H9 (cell line): Measurements from ENCODE around the gene ECHDC1. TPM values are rescaled to one million over a fixed set of nuclear protein-coding genes. Genes with fewer than 3 reads are reported as not detected.

ENCODE experiments used
- DNase-seq: peaks from one replicate; pipeline ENCODE4 v3.0.0-alpha.2; 2017
- H2AFZ ChIP-seq: one replicate; pipeline ENCODE4 v1.6.1; 2013; ENCODE audit warnings: mild to moderate bottlenecking, low read length, control low read depth, moderate library complexity
- H2AK5ac ChIP-seq: 2 replicates; pipeline ENCODE4 v1.6.1; 2013; ENCODE audit warnings: low read length, control low read depth, mixed read lengths; ENCODE audit not compliant: insufficient read length
- H2BK120ac ChIP-seq: one replicate; pipeline ENCODE4 v1.6.1; 2013; ENCODE audit warnings: low read depth, mild to moderate bottlenecking, low read length, control low read depth, inconsistent platforms; ENCODE audit not compliant: poor library complexity, severe bottlenecking
- H2BK12ac ChIP-seq: 2 replicates; pipeline ENCODE4 v1.6.1; 2013; ENCODE audit warnings: low read length, control low read depth, mixed read lengths, low read depth; ENCODE audit not compliant: insufficient read length
- H2BK15ac ChIP-seq: 2 replicates; pipeline ENCODE4 v1.6.1; 2013; ENCODE audit warnings: low read depth, low read length, control low read depth
- H2BK20ac ChIP-seq: one replicate; pipeline ENCODE4 v1.6.1; 2013; ENCODE audit warnings: low read depth, mild to moderate bottlenecking, low read length, control low read depth, inconsistent platforms; ENCODE audit not compliant: poor library complexity, severe bottlenecking
- H2BK5ac ChIP-seq: 2 replicates; pipeline ENCODE4 v1.6.1; 2013; ENCODE audit warnings: low read length, control low read depth, mixed read lengths; ENCODE audit not compliant: insufficient read length
- H3K14ac ChIP-seq: 2 replicates; pipeline ENCODE4 v1.6.1; 2013; ENCODE audit warnings: low read length, control low read depth; ENCODE audit not compliant: insufficient read depth
- H3K18ac ChIP-seq: 2 replicates; pipeline ENCODE4 v1.6.1; 2013; ENCODE audit warnings: low read depth, mild to moderate bottlenecking, mixed read lengths, low read length, control low read depth; ENCODE audit not compliant: insufficient read length
- H3K23ac ChIP-seq: 2 replicates; pipeline ENCODE4 v1.6.1; 2013; ENCODE audit warnings: low read length, control low read depth, mixed read lengths, low read depth; ENCODE audit not compliant: insufficient read length
- H3K23me2 ChIP-seq: 2 replicates; pipeline ENCODE4 v1.6.1; 2013; ENCODE audit warnings: low read depth, mild to moderate bottlenecking, mixed read lengths, low read length, control low read depth; ENCODE audit not compliant: insufficient read length, poor library complexity, severe bottlenecking
- H3K27ac ChIP-seq: 2 replicates; pipeline ENCODE4 v1.5.1; 2013; ENCODE audit warnings: low read length, control low read depth, mixed read lengths, low read depth; ENCODE audit not compliant: insufficient read length
- H3K27me3 ChIP-seq: 2 replicates; pipeline ENCODE4 v1.6.1; 2013; ENCODE audit warnings: low read length, control low read depth, inconsistent platforms; ENCODE audit not compliant: insufficient read depth
- H3K4ac ChIP-seq: 2 replicates; pipeline ENCODE4 v1.6.1; 2013; ENCODE audit warnings: low read depth, mild to moderate bottlenecking, control low read depth, inconsistent platforms, low read length, moderate library complexity
- H3K4me1 ChIP-seq: 2 replicates; pipeline ENCODE4 v1.6.1; 2013; ENCODE audit warnings: low read length, control low read depth, inconsistent platforms; ENCODE audit not compliant: insufficient read depth
- H3K4me2 ChIP-seq: 2 replicates; pipeline ENCODE4 v1.6.1; 2013; ENCODE audit warnings: low read length, control low read depth, mixed read lengths; ENCODE audit not compliant: insufficient read length, insufficient read depth
- H3K56ac ChIP-seq: 2 replicates; pipeline ENCODE4 v1.6.1; 2013; ENCODE audit warnings: low read depth, mild to moderate bottlenecking, mixed read lengths, low read length, control low read depth; ENCODE audit not compliant: insufficient read length
- H3K79me1 ChIP-seq: 2 replicates; pipeline ENCODE4 v1.6.1; 2013; ENCODE audit warnings: low read depth, mild to moderate bottlenecking, moderate library complexity, low read length, control low read depth, inconsistent platforms; ENCODE audit not compliant: insufficient read depth, poor library complexity, severe bottlenecking
- H3K79me2 ChIP-seq: 2 replicates; pipeline ENCODE4 v1.6.1; 2013; ENCODE audit warnings: low read length, control low read depth, inconsistent platforms; ENCODE audit not compliant: insufficient read depth
- H3K9ac ChIP-seq: 2 replicates; pipeline ENCODE4 v1.6.1; 2013; ENCODE audit warnings: low read length, control low read depth, mixed read lengths; ENCODE audit not compliant: insufficient read length; ENCODE audit errors: extremely low read depth
- H3K9me3 ChIP-seq: one replicate; pipeline ENCODE4 v1.6.1; 2013; ENCODE audit warnings: low read depth, low read length, inconsistent platforms; ENCODE audit not compliant: control insufficient read depth
- H3T11ph ChIP-seq: one replicate; pipeline ENCODE4 v1.6.1; 2013; ENCODE audit warnings: mild to moderate bottlenecking, low read length, control low read depth, inconsistent platforms
- H4K20me1 ChIP-seq: one replicate; pipeline ENCODE4 v1.6.1; 2013; ENCODE audit not compliant: control insufficient read depth, insufficient read length, insufficient read depth
- H4K5ac ChIP-seq: 2 replicates; pipeline ENCODE4 v1.6.1; 2013; ENCODE audit warnings: low read depth, mild to moderate bottlenecking, mixed read lengths, low read length, control low read depth; ENCODE audit not compliant: insufficient read length
- H4K8ac ChIP-seq: replicated peaks from 2 replicates; pipeline ENCODE4 v1.6.1; 2013; ENCODE audit warnings: low read length, control low read depth, mixed read lengths, low read depth; ENCODE audit not compliant: insufficient read length
- H4K91ac ChIP-seq: 2 replicates; pipeline ENCODE4 v1.6.1; 2013; ENCODE audit warnings: low read depth, mild to moderate bottlenecking, moderate library complexity, mixed read lengths, low read length, control low read depth; ENCODE audit not compliant: insufficient read length
- H3K27ac Mint-ChIP-seq, 3 experiments: 2 replicates in 2 of 3; 3 replicates in 1 of 3; pipeline ENCODE4 v1.8.0; 2020 to 2021; ENCODE audit warnings: mixed read lengths in 3 of 3, mild to moderate bottlenecking in 1 of 3, moderate library complexity in 1 of 3
- H3K27me3 Mint-ChIP-seq: 2 replicates; pipeline ENCODE4 v1.8.0; 2021; ENCODE audit warnings: low read depth, mild to moderate bottlenecking, moderate library complexity, mixed read lengths
- H3K36me3 Mint-ChIP-seq, 3 experiments: 2 replicates in 2 of 3; 3 replicates in 1 of 3; pipeline ENCODE4 v1.8.0; 2020 to 2021; ENCODE audit warnings: low read depth in 3 of 3, mixed read lengths in 3 of 3; ENCODE audit not compliant: insufficient read depth in 1 of 3
- H3K4me1 Mint-ChIP-seq, 2 experiments: 2 replicates each; pipeline ENCODE4 v1.8.0; 2020; ENCODE audit warnings: mixed read lengths in 2 of 2
- H3K4me3 Mint-ChIP-seq, 2 experiments: 2 replicates in 1 of 2; 3 replicates in 1 of 2; pipeline ENCODE4 v1.8.0; 2020 to 2021; ENCODE audit warnings: mild to moderate bottlenecking in 2 of 2, mixed read lengths in 2 of 2, moderate library complexity in 1 of 2
- H3K9me3 Mint-ChIP-seq, 2 experiments: 2 replicates in 1 of 2; 3 replicates in 1 of 2; pipeline ENCODE4 v1.8.0; 2020; ENCODE audit warnings: mild to moderate bottlenecking in 2 of 2, mixed read lengths in 2 of 2, moderate library complexity in 1 of 2
- CTCF ChIP-seq: fragments of 200-600 bp; sonication (generic); conservative IDR thresholded peaks from 3 replicates; pipeline ENCODE4 v1.8.0; 2021; ENCODE audit warnings: antibody characterized with exemption, mild to moderate bottlenecking
- WGBS: extraction: QIAGEN DNeasy Blood & Tissue Kit; methylation state at CpG from one replicate; pipeline ENCODE4 v1.1.7; 2013; ENCODE audit warnings: missing lambda C conversion rate, low lambda C conversion rate, mixed read lengths; ENCODE audit not compliant: insufficient read length; ENCODE audit errors: extremely low coverage; 5-methylcytosine and 5-hydroxymethylcytosine counted together
- total RNA-seq: library from RNA; stranded (reverse); gene quantifications from 2 replicates; pipeline ENCODE4 v1.2.1, GENCODE V29; 2021

ECHDC1 gene
- total RNA-seq, 1 experiment from 2014 or later = 47.8 TPM

GRCh38 chr6:127297502-127298070, 45.8 kb downstream of the ECHDC1 start:
- H3K18ac ChIP-seq = no peak overlapping the region
- no peak overlapping the region for H3K4ac ChIP-seq
- no peaks in the 10 kb centered on the region for H3K4me1 ChIP-seq
- no peaks in the 10 kb centered on the region for H3K79me2 ChIP-seq
- no peak overlapping the region for H2BK5ac ChIP-seq
- no peak overlapping the region for H2AFZ ChIP-seq
- no peak overlapping the region for H4K8ac ChIP-seq
- WGBS = no CpG with 5 or more reads among the region's 4 CpGs
- no peak overlapping the region for H2BK20ac ChIP-seq
- no peak overlapping the region for H3K14ac ChIP-seq
- H3K4me3 Mint-ChIP-seq = peak overlapping the region in 1 of 2 experiments; percentile 16; a peak in 2 of 5 replicates
- H3K27ac Mint-ChIP-seq = peak overlapping the region; percentile 2 to 97 (median 89); a peak in 6 of 7 replicates
- no peak overlapping the region for H3K56ac ChIP-seq
- H3K27me3 ChIP-seq = no peaks in the 10 kb centered on the region
- H3K23me2 ChIP-seq = no peaks in the 10 kb centered on the region
- no peak overlapping the region for H3T11ph ChIP-seq
- no peak overlapping the region for H3K23ac ChIP-seq
- TF ChIP-seq CTCF = no peak
- H3K9me3 ChIP-seq = no peaks in the 10 kb centered on the region
- peaks cover 3% of the 10 kb centered on the region in 2 experiments; a peak in 2 of 5 replicates for H3K9me3 Mint-ChIP-seq
- H3K4me1 Mint-ChIP-seq = peaks cover 4 to 15% of the 10 kb centered on the region in 2 experiments; a peak in 2 of 4 replicates
- H2BK15ac ChIP-seq = no peak overlapping the region
- H4K20me1 ChIP-seq = no peaks in the 10 kb centered on the region
- no peak overlapping the region for H4K91ac ChIP-seq
- H3K27me3 Mint-ChIP-seq = no peaks in the 10 kb centered on the region
- H3K27ac ChIP-seq = no peak overlapping the region
- H3K36me3 Mint-ChIP-seq = peaks cover 6 to 28% (median 11%) of the 10 kb centered on the region in 3 experiments; a peak in 6 of 7 replicates
- H2BK12ac ChIP-seq = no peak overlapping the region
- H2BK120ac ChIP-seq = no peak overlapping the region
- H3K9ac ChIP-seq = no peak overlapping the region
- H3K4me2 ChIP-seq = no peak overlapping the region
- no peak overlapping the region for H4K5ac ChIP-seq
- H2AK5ac ChIP-seq = no peak overlapping the region
- H3K79me1 ChIP-seq = no peaks in the 10 kb centered on the region
- peak; percentile 77 for DNase-seq
